GM21381 (cell line): ENCODE results near the gene USP40.
A peak's percentile ranks its signal among the peaks of the same experiment; 100 is the strongest.

Experiments
- ATAC-seq: cut with Tn5 transposase; IDR thresholded peaks from one replicate; pipeline ENCODE4 v1.9.1; 2021; ENCODE audit warnings: mild to moderate bottlenecking, moderate library complexity; ENCODE audit not compliant: unreplicated experiment

USP40 gene

DNA sequence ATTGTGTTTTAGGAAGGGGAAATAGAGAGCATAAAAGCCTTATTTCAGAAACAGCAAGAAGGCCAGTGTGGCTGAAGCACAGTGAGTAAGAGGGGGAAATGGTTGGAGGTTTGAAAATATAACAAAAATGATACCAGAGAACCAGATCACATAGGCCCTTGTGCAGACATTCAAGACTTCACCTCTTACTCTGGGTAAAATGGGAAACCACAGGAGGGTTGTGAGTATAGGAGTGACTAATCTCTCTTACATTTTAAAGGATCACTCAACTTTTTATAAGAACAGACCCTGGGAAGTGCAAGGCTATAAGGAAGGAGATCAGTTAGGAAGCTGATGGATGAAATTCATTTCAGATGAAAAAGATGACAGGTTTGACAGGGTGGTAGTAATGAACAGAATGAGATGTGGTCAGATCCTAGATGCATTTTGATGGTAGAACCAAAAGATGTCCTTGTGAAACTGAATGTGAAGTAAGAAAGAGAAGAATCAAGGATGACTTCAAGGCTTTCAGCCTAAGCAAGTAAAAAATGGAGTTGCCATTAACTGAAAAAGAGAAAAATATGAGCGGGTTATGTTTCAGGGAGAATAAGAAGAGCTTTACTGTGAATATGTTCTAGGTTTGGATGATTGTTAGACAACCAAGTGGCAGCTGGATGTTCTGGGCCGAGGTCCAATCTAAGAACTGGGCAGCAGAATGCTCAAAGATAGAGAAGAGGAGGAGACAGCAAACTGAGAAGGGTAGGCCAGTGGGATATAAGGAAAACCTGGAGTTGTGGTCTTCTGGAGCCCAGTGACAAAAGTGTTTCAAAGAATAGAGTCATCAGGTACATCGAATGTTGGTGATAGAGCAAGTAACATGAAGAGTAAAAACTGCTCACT is 65.1 kb downstream of the USP40 start:
- peak; percentile 69 for ATAC-seq

DNA sequence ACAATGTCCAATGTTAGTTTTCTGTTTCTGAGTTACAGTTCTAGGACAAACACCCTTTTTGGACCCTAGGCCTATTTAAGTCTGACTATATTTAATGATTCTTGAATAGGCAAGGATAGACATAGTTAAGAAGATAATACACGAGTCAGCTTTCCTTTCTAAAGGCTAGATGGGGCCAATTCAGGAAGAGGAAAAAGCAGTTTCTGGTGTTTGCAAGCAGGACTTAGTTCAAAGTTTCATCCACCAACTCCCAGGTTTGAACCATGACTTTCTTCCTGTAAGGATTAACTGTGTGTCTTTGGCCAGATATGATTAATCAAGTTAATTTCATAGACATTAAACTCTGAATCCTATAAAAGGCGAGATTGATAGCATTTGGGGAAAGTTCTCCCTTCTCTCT is 66.7 kb downstream of the USP40 start:
- ATAC-seq: no peak

- no peak for ATAC-seq
Measured at GRCh38 chr2:233498126-233498525, 68.5 kb downstream of the USP40 start.

DNA sequence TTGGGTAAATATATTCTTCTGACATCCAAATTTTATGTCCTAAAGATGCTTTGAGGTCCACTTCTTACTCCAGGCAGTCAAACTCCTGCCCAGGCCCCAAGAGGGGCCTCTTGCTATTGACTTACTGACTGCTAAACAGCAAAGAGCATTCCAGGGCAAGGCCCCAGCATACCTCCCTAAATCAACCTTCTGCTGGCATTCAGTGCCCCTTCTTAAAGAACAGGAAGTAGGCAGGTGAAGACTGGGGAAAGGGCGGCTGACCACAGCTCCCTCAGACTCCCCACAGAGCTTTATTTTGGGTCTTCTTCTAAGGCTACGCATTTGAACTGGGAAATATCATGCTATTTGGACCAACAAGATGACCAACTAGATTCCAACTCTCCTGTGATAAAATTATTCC is 68.9 kb downstream of the USP40 start:
- no peak for ATAC-seq

DNA sequence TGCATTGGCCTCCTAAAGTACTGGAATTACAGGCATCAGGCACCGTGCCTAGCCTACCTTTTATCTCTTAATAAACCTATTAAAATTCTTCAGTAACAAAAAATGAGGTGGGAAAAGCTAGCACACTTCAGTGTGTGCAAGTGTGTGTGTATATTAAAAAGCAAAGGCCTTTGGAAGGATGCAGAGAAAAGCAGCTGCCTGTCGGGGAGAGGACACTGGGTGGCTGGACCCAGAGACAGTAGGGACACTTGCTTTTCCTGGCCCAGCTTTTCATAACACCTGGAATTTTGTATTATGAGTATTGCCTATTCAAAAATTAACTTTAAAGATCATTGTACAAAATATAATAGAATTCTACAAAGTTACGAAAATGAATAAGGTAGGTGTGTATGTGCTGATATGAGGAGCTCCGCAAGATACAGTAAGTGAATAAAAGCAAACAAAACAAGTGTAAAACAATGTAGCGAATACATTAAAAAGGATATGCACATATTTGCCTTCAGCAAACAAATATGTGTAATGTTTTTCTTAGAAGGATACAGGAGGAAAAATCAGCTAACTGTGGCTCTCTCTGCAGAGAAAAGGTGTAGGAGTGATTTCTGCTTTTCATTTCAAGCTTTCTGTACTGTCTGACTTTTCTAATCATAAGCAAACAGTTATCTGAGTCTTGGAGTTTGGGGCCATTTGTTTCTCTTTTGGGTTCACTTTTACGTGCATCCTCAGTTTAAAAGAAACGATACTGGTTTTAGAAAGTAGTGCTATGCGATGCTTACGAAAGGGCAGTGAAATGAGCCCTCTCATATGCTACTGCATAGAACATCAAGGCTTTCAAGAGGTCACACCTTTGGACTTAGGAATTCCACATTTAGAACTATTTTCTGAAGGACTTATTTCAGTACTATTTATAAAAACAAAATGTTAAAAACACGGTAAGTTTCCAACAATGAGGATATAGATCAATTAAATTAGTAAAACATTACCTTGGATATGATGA is 70.8 kb downstream of the USP40 start:
- ATAC-seq: no peak

DNA sequence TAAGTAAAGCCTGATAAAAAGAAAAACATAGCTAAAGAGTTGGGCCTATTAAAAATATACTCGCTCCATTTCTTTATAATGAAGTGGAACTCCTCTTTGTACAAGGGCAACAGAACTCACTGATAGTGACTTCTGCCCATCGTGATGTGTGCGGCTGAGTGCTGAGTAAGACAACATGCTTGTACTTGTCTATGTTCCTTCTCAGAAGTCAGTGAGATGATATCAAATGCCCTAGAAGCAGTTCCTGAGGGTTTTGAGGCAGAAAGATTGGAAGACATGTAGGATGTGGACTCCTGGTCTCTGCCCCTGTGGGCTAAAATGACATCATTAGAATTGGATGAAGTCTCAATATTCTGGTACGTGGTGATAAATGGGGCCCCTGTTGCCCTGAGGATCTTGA is 73.8 kb downstream of the USP40 start:
- no peak for ATAC-seq

- ATAC-seq: no peak
Measured at GRCh38 chr2:233492078-233492477, 74.5 kb downstream of the USP40 start.

GRCh38 chr2:233491326-233491725 is 75.3 kb downstream of the USP40 start:
- ATAC-seq: no peak

- ATAC-seq: no peak
Measured at GRCh38 chr2:233490831-233491230, 75.8 kb downstream of the USP40 start.

GRCh38 chr2:233489666-233490065 is 76.9 kb downstream of the USP40 start:
- ATAC-seq: no peak

GRCh38 chr2:233489143-233489542 is 77.4 kb downstream of the USP40 start:
- no peak for ATAC-seq

GRCh38 chr2:233487748-233488345 is 78.7 kb downstream of the USP40 start:
- ATAC-seq: no peak

DNA sequence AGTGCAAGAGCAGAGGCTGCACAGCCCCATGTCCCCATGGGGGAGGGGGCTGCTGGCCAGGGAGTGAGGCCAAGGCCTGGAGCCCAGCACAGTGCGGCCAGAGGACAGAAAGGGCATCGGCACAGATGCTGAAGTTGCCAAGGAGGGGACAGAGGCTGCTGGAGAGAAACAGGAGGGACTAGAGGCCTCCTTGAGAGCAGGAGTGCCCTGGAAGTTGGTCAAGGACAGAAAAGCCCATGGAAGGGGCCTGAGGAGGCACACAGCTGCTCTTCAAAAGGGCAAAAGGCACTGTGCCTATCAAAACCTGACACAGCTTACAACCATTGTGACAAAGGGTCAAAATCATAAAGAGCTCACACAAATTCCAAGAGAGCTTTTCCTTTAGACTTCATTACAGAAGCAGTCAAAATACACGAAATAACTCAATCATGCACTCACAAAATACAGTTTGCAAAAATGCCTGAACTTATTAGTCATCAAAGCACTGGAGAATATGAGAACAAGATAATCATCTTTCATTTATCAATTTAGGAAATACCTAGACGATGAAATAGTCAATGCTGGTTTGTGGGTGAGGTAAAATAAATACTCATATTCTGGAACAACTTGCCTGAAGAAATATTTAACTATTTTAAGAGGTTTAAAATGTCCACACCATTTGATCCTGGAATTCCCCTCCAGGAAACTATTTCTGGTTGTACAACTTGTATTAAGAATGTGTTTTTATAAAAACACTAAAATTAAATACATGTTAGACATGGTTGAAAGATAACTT is 79.6 kb downstream of the USP40 start:
- no peak for ATAC-seq

- ATAC-seq: no peak
Measured at GRCh38 chr2:233486357-233486756, 80.2 kb downstream of the USP40 start.

- no peak for ATAC-seq
Measured at GRCh38 chr2:233485726-233486125, 80.9 kb downstream of the USP40 start.

DNA sequence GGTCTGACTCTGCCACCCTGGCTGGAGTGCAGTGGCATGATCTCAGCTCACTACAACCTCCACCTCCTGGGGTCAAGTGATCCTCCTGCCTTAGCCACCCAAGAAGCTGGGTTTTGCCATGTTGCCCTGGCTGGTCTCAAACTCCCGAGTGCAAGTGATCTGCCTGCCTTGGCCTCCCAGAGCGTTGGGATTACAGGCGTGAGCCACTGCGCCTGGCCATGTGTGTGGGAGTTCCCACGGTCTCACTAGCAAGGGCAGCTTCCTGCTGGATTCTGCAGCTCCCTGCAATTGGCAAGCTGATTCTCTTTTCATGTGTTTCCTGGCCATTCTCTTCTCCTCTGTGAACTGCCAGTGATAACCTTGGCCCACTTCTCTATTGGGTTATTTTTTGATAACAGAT is 84.0 kb downstream of the USP40 start:
- ATAC-seq: no peak

DNA sequence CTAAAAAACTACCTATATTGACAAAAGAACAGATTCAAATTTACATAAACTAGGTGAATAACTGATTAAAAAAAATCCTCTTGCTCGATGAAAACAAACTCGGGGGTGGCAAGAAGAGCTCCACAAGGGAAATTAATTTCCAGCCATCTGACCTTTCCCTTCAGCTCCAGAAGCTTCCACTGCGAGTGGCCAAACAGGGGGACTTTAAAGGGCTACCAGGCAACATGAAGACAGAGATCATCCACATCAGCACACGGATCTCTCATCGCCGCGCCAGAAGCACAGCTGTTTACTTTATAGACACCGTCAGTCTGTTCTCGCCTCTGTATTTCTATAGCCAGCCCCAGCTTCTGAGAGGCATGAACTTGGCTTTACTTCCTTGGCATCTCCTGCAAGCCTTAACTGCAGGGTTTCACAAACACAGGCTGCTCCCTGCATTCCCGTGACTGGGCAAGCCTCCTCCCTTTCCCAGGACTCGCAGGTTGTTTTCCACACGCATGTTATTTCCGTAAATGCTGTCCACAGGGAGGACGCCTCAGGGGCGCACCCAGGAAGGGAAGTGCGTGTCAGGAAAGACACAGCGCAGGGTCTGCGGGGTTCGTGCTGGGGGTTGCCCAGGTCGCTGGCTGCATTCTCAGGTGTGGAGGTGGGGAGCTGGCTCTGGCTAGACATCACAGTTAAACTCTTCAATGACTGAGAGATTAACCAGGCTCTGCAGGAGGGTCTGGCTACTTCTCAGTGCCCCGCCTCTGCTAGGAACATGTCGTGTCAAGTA is 85.0 kb downstream of the USP40 start:
- no peak for ATAC-seq

GRCh38 chr2:233480490-233481202 is 85.9 kb downstream of the USP40 start:
- no peak for ATAC-seq
